ENCODE measurements around the gene ENOX1. TPM values are rescaled to one million over a fixed set of nuclear protein-coding genes. Genes with fewer than 3 reads are reported as not detected.
A peak's percentile ranks its signal among the peaks of the same experiment; 100 is the strongest.

Gene ENOX1
- total and polyA plus RNA-seq, 2 of the 13 experiments (the other 11 are each of a cell fraction or from before 2014, with no cell fraction given): not detected

GRCh38 chr13:43786766-43787517 lies at the start of gene ENOX1 (continued):
- TF ChIP-seq ZNF800 (CRISPR knock-in tag; IDR thresholded peaks at IDR 0.05): peak; percentile 83; the same call in 1 of the 2 replicates
- TF ChIP-seq NR3C1 (CRISPR knock-in tag; IDR thresholded peaks at IDR 0.05): no peak
- TF ChIP-seq ZNF572 (CRISPR knock-in tag; IDR thresholded peaks at IDR 0.05): no peak

DNA sequence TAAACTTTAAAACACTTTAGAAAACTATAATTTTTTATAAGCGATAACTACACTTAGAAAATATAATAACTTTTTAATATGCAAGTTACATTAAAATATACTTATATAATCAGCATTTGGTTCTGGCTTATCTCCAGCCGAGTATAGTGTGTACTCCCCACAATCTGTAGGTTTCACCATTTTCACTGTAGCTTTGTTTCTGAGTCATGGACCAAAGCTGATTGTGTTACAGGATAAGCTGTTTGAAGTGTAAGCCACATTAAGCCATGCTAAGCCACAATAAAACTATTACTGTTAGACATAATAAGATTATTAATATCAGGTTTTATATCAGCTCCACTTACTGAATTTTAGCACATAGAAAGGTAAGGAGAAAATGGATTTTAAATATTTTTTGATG lies 48.9 kb upstream of the ENOX1 start:
- ATAC-seq: no peak
- Histone ChIP-seq H3K79me2 (ENCODE audit: insufficient read depth, low read length) (no peaks in the 10 kb centered on the region), H2AFZ (ENCODE audit: low read length) (no peak overlapping the region), H3K4me1 (ENCODE audit: insufficient read depth, low read length) (no peaks in the 10 kb centered on the region), H3K36me3 (replicated peaks in 1 of 2; ENCODE audit: control insufficient read depth in 1 of 2, insufficient read depth in 2 of 2, low read length in 2 of 2) (no peaks in the 10 kb centered on the region), H3K9ac (ENCODE audit: insufficient read depth, low read depth, low read length) (no peak overlapping the region), H4K20me1 (ENCODE audit: insufficient read depth, low read length) (no peaks in the 10 kb centered on the region), H3K27me3 (ENCODE audit: control insufficient read depth in 1 of 2, insufficient read depth in 2 of 2, low read length in 2 of 2) (no peaks in the 10 kb centered on the region), H3K9me3 (ENCODE audit: low read length) (no peaks in the 10 kb centered on the region), H3K27ac (ENCODE audit: extremely low read length, insufficient read depth, low read length) (no peak overlapping the region), H3K4me3 (replicated peaks in 1 of 3; ENCODE audit: insufficient read depth in 1 of 3, low read depth in 2 of 3, low read length in 3 of 3) (no peak overlapping the region), H3K4me2 (ENCODE audit: low read depth, low read length) (no peak overlapping the region)
- no peak for DNase-seq (ENCODE audit: low spot score)
- BruUV-seq (replicated peaks): no TSS peak
- FAIRE-seq: no peak
- CTCF ChIA-PET (ENCODE audit: low intra/inter-chr PET ratio, low total read pairs): no interaction called here
- in situ Hi-C loops (cut with HindIII; ENCODE audit: extremely low pct_ligation_motif_present, low pct_unique_long_range_greater_than_20kb) (no loop called here), intact Hi-C loops (cut with micrococcal nuclease; ENCODE audit: unreplicated experiment) (no loop called here)
- POLR2A ChIA-PET: no interaction called here
- TF ChIP-seq SMARCE1 (IDR thresholded peaks at IDR 0.05; ENCODE audit: borderline replicate concordance): no peak
- whole genome bisulfite sequencing (ENCODE audit: low lambda C conversion rate): 57% methylated on average over 2 of the region's 2 CpGs

- in situ Hi-C loops (cut with HindIII; ENCODE audit: extremely low pct_ligation_motif_present, low pct_unique_long_range_greater_than_20kb): no loop called here
- H3K27ac ChIP-seq (ENCODE audit: extremely low read length, insufficient read depth, low read length): no peak overlapping the region
- WGBS (ENCODE audit: low lambda C conversion rate): 28% methylated on average over 2 of the region's 2 CpGs
- no peaks in the 10 kb centered on the region for H4K20me1 ChIP-seq (ENCODE audit: insufficient read depth, low read length)
- TF ChIP-seq ZNF7 (CRISPR knock-in tag; IDR thresholded peaks at IDR 0.05) (peak; percentile 73), PRDM10 (CRISPR knock-in tag; IDR thresholded peaks at IDR 0.05; ENCODE audit: low read depth) (no peak)
- no peaks in the 10 kb centered on the region for H3K4me1 ChIP-seq (ENCODE audit: insufficient read depth, low read length)
- H3K4me2 ChIP-seq (ENCODE audit: low read depth, low read length): no peak overlapping the region
- intact Hi-C loops (cut with micrococcal nuclease; ENCODE audit: unreplicated experiment): no loop called here
- ChIA-PET POLR2A (no interaction called here), CTCF (ENCODE audit: low intra/inter-chr PET ratio, low total read pairs) (no interaction called here)
- no peaks in the 10 kb centered on the region for H3K27me3 ChIP-seq (ENCODE audit: control insufficient read depth in 1 of 2, insufficient read depth in 2 of 2, low read length in 2 of 2)
- H2AFZ ChIP-seq (ENCODE audit: low read length): no peak overlapping the region
- H3K36me3 ChIP-seq (replicated peaks in 1 of 2; ENCODE audit: control insufficient read depth in 1 of 2, insufficient read depth in 2 of 2, low read length in 2 of 2): no peaks in the 10 kb centered on the region
- no TSS peak for BruUV-seq (replicated peaks)
- no peak overlapping the region for H3K4me3 ChIP-seq (replicated peaks in 1 of 3; ENCODE audit: insufficient read depth in 1 of 3, low read depth in 2 of 3, low read length in 3 of 3)
- no peaks in the 10 kb centered on the region for H3K9me3 ChIP-seq (ENCODE audit: low read length)
- no peak overlapping the region for H3K9ac ChIP-seq (ENCODE audit: insufficient read depth, low read depth, low read length)
- FAIRE-seq (no peak), ATAC-seq (no peak), DNase-seq (ENCODE audit: low spot score) (no peak)
- H3K79me2 ChIP-seq (ENCODE audit: insufficient read depth, low read length): no peaks in the 10 kb centered on the region
Measured at GRCh38 chr13:43831088-43831487, 44.3 kb upstream of the ENOX1 start.

Measured in HepG2 (cell line).